Activated CD4-positive, alpha-beta T cell treated with anti-CD3 and anti-CD28 coated beads, Interleukin-2, amount 50 U/mL, for 4 hours (primary cell): Measurements from ENCODE around the gene STAT2.
"Not testable (repeated sequence)": the region's sequence is repeated elsewhere in the genome, so short reads cannot be mapped to it uniquely, and the experiment has no call there.

Experiments used
- DNase-seq, 2 experiments: peaks; one replicate each; pipeline ENCODE4 v3.0.0-alpha.2; 2020

The STAT2 gene

GRCh38 chr12:56359851-56360767, at the start of gene STAT2:
STAT2 (minus strand) TSS chr12:56360107; CDS start chr12:56356571, 3,536 bp downstream.
- DNase-seq = peak; percentile 99

GRCh38 chr12:56408799-56409417, 49.0 kb upstream of the STAT2 start:
- DNase-seq = no peak

- not testable (repeated sequence) for DNase-seq
These were observed 44.3 kb upstream of the STAT2 start for GRCh38 chr12:56404227-56404626.

- not testable (repeated sequence) for DNase-seq
These were observed 41.7 kb upstream of the STAT2 start for GRCh38 chr12:56401612-56402011.

GRCh38 chr12:56401125-56401524, 41.2 kb upstream of the STAT2 start:
- not testable (repeated sequence) for DNase-seq

- DNase-seq = not testable (repeated sequence)
These were observed 39.6 kb upstream of the STAT2 start for GRCh38 chr12:56399466-56399865.

- no peak for DNase-seq
These were observed 38.4 kb upstream of the STAT2 start for GRCh38 chr12:56398324-56398723.

- no peak for DNase-seq
These were observed 32.4 kb upstream of the STAT2 start for GRCh38 chr12:56392331-56392730.

GRCh38 chr12:56391721-56392120, 31.8 kb upstream of the STAT2 start:
- DNase-seq = no peak

GRCh38 chr12:56389412-56389811, 29.5 kb upstream of the STAT2 start:
- no peak for DNase-seq

- DNase-seq = no peak
These were observed 27.3 kb upstream of the STAT2 start for GRCh38 chr12:56387152-56387736.

- DNase-seq = no peak
These were observed 26.0 kb upstream of the STAT2 start for GRCh38 chr12:56385873-56386272.

GRCh38 chr12:56382611-56383010, 22.7 kb upstream of the STAT2 start:
- no peak for DNase-seq

- no peak for DNase-seq
These were observed 18.0 kb upstream of the STAT2 start for GRCh38 chr12:56377989-56378316.

- DNase-seq = no peak
These were observed 17.5 kb upstream of the STAT2 start for GRCh38 chr12:56377310-56377988.

GRCh38 chr12:56375598-56376434, 15.9 kb upstream of the STAT2 start:
- no peak for DNase-seq

GRCh38 chr12:56374726-56375597, 15.1 kb upstream of the STAT2 start:
- no peak for DNase-seq

- no peak for DNase-seq
These were observed 13.6 kb upstream of the STAT2 start for GRCh38 chr12:56373515-56373914.

GRCh38 chr12:56366948-56367347, 7.0 kb upstream of the STAT2 start:
- DNase-seq = no peak

GRCh38 chr12:56362130-56363059, 2.5 kb upstream of the STAT2 start, which contains the start of gene APOF:
APOF (minus strand) TSS chr12:56362857; CDS start chr12:56362745, 112 bp downstream.
- no peak for DNase-seq
